HL-60 (cell line): Measurements from ENCODE around the gene CLIC6.

ENCODE experiments used
- DNase-seq, 2 experiments: peaks; one replicate each; pipeline ENCODE4 v3.0.0-alpha.2; 2010 to 2020; ENCODE audit warnings: low read depth in 1 of 2, low spot score in 1 of 2
- H3K27ac ChIP-seq: fragments of 250-450 bp; sonication (Bioruptor Pico); replicated peaks from 2 replicates; pipeline ENCODE4 v1.5.1; 2020; ENCODE audit warnings: mild to moderate bottlenecking, moderate library complexity
- H3K27me3 ChIP-seq: fragments of 250-450 bp; sonication (Bioruptor Pico); 2 replicates; pipeline ENCODE4 v1.5.1; 2021; ENCODE audit warnings: mild to moderate bottlenecking, moderate library complexity; ENCODE audit not compliant: insufficient read depth, poor library complexity, severe bottlenecking
- H3K4me3 ChIP-seq: replicated peaks from 2 replicates; pipeline ENCODE4 v1.5.1; 2011; ENCODE audit warnings: mild to moderate bottlenecking, control low read depth, low read length; ENCODE audit not compliant: insufficient read depth
- CTCF ChIP-seq: IDR thresholded peaks from one replicate; pipeline ENCODE4 v1.5.1; 2011; ENCODE audit warnings: low read length, control low read depth, inconsistent platforms; ENCODE audit not compliant: insufficient read depth
- GABPA ChIP-seq: IDR thresholded peaks from 2 replicates; pipeline ENCODE4 v1.6.1; 2012; ENCODE audit warnings: low read depth
- POLR2AphosphoS5 ChIP-seq: IDR thresholded peaks from 2 replicates; pipeline ENCODE4 v1.6.1; 2012; ENCODE audit warnings: low read depth
- REST ChIP-seq: IDR thresholded peaks from 2 replicates; pipeline ENCODE4 v1.6.1; 2012; ENCODE audit warnings: low read depth; ENCODE audit not compliant: insufficient replicate concordance
- SPI1 ChIP-seq: IDR thresholded peaks from 2 replicates; pipeline ENCODE4 v1.6.1; 2012; ENCODE audit warnings: low read depth, mild to moderate bottlenecking, borderline replicate concordance

The CLIC6 gene

GRCh38 chr21:34702341-34703170 is 33.8 kb downstream of the CLIC6 start:
- Histone ChIP-seq H3K27me3 (no peaks in the 10 kb centered on the region), H3K27ac (no peak overlapping the region), H3K4me3 (no peak overlapping the region)
- TF ChIP-seq POLR2AphosphoS5, result no peak
- no peak for TF ChIP-seq REST
- no peak for TF ChIP-seq CTCF
- no peak for TF ChIP-seq GABPA
- no peak for TF ChIP-seq SPI1
- DNase-seq, result no peak

GRCh38 chr21:34703571-34703970 is 34.8 kb downstream of the CLIC6 start:
- Histone ChIP-seq H3K27me3 (peaks cover 2% of the 10 kb centered on the region), H3K4me3 (no peak overlapping the region), H3K27ac (no peak overlapping the region)
- no peak for DNase-seq
- TF ChIP-seq CTCF (no peak), REST (no peak), GABPA (no peak), POLR2AphosphoS5 (no peak)

GRCh38 chr21:34704119-34704518 is 35.3 kb downstream of the CLIC6 start:
- no peak for TF ChIP-seq CTCF
- TF ChIP-seq REST, result no peak
- TF ChIP-seq GABPA, result no peak
- Histone ChIP-seq H3K4me3 (no peak overlapping the region), H3K27me3 (peaks cover 2% of the 10 kb centered on the region), H3K27ac (no peak overlapping the region)
- DNase-seq, result no peak
